ENCODE results near the gene RCSD1.

RCSD1 gene

DNA sequence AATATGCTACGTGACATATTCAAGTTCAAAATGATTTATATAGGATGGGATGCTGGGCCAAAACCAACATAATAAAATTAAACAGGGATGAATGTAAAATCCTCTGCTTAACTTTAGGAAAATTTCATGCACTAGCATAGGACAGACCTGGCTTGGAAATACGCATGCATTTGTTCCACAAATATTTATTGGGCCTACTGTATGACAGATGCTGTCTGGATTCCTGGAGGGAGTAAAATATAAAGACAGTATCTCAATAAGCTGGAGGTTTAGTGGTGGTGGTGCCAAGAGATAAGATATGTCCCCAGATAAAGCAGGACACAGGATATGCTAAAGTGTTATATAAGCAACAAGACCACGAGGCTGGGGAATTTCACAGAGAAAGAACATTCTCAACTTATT is 15.1 kb downstream of the RCSD1 start:
- no peak for DNase-seq

DNA sequence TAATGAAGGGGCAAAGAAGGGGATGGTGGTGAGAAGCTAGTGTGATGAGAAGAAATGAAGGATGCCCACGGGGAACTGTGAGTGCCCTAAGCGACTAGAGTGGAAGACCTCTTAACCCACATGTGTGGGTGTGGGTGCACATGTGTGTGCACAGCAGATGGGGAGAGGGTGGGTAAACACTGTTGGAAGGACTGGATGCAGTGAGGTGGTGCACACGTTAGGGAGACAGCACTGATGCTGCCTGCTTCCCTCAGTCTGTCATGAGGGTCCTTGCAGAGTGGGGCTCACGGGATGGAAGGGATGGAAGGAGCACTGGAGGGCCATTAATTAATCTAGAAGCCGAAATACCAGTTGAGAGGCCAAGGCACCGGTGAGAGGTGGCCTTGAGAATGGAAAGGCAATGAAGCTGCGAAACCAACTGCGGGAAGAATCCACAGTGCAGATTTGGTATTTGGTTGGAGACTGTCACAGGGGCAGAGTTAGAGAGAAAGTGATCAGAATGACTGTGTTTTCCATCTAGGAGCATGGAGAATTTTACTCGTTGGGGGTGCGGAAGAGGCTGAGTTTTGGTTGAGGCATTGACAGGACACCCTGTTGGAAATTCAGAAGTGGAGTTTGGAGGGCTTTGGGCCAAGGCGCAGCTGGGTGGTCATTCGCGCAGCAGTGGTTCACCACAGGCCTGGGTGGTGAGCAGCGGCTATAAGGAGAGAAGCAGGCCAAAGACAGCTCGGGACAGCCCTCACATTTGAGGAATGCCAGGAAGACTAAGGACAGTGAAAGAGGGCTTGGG is 15.8 kb downstream of the RCSD1 start:
- no peak for DNase-seq

DNA sequence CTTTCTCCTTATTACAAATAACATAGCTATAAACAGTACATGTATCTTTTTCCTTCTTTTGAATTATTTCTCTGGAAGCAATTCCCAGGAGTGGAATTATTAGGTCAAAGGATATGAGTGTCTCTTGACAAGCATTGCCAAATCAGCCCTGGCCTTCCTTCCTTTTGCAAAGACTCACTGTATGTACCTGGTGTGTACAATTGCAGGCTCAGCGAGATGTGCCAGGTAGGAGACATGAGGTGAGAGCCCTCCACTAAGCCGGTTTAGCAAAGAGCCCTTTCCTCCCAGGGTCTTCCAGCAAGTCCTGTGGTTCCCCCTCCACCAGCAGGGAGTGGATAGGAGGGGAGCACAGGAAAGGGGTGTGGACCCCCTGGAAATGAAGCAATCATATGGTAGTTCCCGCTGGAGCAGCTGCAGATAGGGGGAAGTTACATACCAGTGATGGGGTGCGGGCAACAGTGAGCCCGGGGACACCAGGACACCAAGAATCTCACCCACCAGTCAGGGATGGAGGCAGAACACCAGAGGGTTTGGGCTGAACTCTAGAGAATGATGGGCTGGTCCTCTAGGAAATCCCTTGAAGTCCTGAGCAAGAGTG is 18.3 kb downstream of the RCSD1 start:
- no peak for DNase-seq

DNA sequence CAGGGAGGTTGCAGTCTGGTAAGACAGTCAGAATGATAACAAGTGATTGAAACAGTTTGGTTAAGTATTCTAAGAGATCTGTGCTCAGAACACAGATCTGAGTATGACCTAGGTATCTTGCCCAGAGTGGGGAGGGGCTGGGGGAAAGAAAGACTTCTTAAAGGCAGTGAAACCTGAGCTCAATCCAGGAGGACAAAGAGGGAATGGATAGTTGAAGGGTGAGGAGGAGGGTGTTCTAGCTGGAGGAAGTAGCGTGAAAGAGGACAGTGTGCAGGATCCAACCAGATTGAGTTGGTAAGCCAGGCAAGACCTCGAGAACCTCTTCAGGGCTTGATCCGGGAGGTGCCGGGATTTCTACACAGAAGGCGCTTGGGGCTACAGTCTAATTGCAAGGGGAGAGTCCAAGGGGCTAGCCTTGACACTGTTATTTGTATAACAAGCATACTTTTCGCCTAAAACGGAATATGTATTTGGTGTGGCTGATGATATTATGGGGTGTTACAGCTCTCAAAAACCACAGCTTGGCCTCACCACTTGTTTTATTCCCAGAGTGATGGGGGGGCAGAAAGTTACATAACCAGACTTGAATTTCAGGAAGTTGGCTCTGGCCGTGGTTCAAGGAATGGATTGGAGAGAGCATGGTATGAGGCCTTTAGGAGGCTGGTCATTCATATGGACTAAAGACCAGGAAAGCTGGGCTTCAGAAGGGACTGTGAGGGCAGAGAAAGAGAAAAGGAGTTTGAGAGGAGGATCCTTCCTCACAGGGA is 19.1 kb downstream of the RCSD1 start:
- DNase-seq: no peak

DNA sequence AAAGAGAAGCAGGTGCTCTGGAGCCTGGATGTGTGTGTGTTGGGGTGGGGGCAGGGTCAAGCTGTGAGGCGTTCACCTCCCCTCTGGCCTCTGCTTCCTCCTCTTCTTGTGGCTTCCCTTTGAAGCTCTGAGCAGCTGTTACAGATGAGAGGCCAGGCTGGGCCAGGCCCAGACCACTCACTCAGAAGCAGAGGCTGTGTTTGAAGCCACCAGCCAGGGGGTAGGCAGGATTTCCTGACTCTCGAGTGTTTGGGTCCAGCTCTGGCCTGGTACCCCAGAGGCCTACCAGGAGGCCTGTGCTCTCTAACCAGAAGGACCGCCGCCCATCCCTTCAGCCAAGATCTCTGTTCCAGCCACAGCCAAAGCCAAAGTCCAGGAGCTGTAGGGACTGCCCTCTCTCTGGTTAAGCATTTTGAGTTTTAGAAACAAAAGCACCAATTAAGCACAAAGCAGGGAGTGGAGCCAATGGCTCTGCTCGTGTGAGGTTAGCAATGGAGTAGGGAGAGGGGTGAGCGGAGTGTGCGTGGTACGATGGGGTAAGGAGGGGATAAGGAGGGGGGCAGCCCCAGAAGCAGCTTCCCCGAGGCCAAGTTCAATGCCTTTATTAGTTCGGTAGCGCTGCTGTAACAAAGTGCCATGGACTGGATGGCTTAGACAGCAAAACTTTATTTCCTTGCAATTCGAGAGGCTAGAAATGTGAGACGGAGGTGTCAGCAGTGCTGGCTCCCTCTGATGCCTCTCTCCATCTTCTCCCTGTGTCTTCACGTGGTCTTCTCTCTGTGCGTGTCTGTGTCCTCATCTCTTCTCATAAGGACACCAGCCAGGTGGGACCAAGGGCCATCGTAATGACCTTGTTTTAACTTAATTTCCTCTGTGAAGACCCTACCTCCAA is 20.5 kb downstream of the RCSD1 start:
- DNase-seq: no peak

DNA sequence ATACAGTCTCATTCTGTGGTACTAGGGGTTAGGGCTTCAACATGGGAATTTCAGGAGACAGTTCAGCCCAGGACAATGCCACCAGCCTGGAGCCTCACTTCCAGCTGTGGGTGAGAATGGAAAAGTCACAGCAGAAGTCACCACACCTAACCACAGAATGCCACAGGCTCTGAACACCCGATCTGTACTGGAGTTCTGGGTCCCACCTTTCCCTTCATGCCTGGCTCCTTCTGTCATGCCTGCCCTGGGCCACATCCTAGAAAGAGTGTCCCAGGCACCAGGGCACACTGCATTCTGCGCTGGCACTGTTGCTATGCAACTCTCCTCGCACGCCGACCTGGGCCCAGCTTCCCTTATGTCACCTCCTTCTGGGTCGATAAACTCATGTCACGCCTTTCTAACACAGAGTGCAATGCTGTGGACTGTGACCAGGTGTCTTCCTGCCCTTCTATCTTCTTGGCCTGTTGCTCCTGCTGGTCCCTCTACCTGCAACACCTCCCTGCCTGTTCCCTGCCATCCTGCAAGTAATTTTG is 21.2 kb downstream of the RCSD1 start:
- no peak for DNase-seq

DNA sequence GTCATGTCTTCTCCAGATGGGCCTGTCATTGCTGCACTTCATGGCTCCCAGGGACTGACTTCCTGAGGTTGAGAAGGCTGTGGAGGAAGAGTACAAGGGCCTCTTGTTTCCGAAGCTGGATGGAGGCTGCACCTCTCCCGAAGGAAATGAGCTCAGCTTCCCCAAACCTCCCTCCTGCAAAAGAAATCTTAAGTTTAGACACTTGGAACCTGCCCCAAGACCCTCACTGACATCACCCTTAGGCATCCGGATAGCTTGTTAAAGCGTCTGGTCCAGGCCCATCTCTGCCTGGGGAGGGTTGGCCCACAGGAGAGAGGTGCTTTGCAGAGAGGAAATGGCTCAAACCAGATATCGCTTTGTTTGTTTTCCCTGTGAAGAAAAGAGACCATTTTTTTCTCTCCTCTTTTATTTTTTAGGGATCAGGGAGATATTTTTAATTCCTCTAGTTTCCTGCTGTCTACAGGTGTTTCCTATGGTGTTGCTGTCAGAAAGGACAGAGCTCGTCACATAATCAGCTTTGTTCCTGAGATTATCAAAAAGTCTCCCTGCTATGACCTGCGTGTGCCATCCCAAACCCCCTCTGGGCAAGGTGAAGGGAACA is 25.0 kb downstream of the RCSD1 start:
- DNase-seq: no peak

DNA sequence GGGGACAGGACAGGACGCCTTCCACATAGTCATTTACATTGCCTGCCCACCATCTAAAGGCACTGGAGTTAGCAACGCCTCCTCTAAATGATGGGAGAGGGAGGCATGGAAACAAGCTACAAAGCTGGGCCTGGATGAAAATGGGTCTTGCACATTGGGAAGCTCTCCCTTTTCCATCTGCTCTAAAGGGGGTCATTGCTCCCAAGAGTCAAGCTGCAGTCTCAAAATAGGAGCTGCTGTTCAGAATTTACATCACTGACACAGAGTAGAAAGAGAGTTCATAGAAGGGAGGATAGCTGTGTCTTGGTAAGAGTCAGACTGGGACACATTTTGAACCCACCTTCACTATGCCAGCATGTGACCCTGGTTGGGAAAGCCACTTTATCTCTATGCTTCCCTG is 26.6 kb downstream of the RCSD1 start:
- DNase-seq: no peak

DNA sequence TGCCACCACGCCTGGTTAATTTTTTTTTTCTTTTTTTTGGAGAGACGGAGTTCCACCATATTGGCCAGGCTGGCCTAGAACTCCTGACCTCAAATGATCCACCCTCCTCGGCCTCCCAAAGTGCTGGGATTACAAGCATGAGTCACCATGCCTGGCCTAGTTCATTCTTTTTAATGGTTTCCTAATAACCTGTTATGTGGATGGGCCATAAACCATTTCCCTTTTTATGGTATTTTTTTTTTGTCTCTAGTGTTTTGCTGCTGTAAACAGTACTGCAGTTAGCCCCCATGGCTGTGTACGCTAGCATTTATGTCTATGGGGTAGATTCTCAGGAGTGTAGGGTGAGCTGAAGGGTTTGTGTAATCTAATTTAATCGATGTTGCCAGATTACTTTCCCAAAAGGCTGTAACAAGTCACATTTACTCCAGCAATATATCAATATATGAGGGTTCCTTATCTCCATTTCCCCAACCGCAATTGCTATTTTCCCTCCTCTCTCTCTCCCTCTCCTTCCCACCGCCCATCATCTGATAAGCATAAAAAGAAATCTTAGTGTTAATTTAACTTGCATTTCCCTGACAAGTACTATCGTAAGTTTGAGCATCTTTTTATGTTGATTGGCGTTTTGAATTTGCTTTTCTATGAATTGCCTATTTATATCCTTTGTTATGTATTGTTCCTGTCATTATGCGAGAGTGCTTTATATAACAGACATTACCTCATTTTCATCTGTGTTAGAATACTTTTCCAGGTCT is 28.7 kb downstream of the RCSD1 start:
- no peak for DNase-seq

DNA sequence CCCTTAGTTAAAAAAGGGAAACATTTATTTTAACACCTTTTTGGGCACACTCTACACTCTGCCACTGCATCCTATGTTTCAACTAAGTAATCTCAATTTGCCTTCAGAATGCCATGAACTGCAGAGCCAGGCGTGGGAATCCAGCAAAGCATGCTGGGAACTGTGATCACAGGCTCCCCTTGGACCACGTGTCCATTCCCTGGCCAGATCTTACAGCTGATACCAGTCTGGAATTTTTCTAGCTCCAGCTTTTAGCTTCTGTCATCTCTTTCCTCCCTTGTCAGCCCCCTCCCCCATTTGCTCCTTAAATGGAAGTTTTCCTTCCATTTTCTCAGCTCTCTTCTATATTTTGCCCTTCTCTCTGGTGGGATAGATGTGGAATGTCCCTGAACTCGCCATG is 29.4 kb downstream of the RCSD1 start:
- DNase-seq: no peak

DNA sequence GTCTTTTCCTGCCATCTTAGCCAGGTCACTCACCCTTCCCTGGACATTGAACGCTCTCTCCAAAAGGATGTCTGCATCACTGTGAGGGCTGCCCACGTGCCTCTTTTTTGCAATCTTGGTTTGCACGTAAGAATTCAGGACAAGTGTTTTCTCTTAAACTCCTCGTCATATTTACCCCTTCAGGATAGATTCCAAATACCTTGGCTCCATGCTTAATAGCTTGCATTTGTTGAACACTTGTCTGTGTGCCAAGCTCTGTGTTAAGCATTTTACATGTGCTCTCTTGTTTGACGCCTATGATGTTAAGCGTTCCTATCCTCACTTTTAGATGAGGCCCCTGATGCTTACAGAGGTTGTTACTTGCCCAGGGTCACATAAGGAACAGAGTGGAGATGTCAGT is 29.8 kb downstream of the RCSD1 start:
- no peak for DNase-seq

DNA sequence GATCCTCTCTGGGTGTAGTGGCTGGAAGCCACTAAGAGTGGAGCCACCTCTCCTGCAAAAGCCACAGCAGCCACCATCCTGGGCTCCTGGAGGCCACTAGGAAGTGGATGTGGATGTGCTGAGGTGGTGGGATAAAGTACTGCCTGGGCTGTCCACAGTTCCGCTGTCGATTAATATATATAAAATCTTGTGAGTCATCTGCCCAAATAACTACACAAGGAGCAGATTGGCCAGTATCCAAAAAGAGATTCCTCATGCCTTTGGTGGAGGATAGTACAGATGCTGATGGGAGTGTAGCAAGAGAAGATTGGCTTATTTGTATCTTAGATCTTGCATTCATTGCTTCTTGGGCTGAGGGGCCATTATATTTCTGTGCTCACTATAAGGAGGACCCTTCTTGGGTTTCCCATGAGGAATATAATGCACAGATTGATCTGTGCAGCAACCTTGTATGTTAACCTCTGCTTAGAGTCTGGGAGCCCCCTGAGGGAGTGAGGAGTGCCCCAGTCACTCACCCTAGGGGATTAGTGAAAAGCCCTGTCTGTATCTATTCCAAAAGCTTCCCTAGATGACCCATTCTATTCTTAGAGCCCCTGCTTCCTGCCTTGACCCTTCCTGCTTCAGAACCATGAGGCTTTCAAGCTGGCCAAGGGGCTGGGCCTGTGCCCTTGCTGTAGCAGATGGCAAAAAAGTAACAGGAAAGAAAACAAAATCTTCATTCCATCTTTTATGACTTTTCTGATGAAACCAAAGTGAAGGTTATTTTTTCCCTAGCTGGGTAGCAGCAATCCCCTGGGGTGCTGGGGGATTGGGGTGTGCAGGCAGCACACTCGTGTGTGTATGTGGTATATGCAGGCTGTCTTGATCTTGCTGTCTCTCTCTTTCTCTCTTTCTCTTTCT is 31.7 kb downstream of the RCSD1 start:
- no peak for DNase-seq

DNA sequence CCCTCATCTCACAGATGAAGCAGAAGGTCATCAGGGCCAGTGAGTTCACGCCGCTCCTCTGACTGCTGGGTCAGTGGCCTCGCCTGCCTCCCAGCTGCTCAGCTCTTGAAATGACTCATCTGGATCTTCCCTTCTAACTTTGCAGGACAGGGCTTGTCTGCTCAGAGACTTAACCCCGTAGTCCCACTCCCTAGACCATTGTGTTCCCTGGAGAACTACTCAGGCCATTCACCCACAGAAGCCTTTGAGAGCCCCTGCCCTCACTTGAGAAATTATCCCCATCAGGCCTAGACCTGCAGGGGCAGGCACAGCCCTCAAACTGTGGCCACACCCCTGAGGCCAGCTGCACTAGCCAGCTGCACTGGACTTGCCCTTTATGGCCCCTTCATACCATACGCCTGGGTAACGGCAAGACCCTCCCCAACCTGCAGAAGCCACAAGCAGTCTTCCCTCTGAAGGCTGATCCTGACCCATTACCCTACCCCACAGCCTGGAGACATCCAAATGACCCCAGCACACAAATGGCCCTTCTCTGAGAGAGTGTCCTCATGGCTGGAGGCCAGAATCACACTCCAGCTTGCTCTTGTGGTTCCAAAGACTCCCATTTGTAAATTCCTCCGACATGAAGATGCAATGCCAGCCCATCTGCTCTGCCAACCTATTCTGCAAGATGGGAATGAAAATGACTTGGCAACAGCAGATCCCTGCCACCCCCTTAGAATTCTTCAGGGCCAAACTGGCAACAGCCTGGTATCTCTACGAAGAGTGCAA is 33.2 kb downstream of the RCSD1 start:
- peak in 1 of 2 donors; percentile 50 for DNase-seq

DNA sequence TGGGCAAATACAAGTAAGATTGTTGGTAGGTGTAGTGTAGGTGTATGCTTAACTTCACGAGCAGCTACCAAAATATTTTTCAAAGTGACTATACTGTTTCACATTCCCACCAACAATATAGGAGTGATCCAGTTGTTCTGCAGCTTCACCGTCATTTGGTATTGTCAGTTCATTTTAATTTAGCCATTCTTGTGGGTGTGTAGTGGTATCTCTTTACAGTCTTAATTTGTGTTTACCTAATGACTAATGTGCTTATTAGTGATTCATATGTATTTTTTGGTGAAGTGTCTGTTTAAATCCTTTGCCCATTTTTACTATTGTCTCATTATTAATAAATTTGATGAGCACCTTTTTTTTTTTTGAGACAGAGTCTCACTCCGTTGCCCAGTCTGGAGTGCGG is 35.4 kb downstream of the RCSD1 start:
- no peak for DNase-seq

DNA sequence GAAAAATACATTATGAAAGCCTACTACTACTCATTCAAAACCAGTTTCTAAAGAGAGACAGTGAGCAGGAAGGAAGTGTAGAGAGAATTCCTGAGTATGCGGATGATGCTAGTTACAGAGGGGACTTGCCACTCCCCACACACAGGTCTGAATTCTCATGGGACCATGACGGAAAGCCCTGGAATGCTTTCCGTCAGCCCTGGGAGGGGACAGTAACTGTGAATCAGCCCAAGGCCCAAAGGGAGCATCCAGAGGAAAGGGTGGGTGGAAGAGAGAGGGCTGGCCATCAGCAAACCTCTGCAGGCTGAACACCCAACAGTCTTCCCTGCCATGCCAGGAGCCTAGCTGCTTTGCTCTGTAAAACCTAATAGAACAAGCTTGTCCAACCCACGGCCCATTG is 36.4 kb downstream of the RCSD1 start:
- no peak for DNase-seq

DNA sequence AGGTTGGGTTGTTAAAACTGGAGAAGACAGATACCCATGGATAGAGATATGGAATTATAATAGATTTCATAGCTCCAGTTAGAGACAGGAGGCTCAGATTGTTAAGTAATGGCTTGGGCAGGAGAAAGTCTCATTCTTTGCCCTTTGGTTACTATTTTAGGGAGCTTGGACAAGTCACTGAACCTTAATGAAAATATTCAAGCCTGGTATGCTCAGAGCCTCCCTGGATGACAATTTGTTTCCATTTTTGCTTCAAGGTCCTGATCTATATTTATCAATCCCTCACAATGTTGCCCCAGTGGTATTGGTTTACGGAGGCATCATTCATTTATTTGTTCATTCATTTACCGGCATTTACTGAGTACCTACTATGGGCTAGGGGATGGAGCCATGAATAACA is 37.5 kb downstream of the RCSD1 start:
- no peak for DNase-seq

DNA sequence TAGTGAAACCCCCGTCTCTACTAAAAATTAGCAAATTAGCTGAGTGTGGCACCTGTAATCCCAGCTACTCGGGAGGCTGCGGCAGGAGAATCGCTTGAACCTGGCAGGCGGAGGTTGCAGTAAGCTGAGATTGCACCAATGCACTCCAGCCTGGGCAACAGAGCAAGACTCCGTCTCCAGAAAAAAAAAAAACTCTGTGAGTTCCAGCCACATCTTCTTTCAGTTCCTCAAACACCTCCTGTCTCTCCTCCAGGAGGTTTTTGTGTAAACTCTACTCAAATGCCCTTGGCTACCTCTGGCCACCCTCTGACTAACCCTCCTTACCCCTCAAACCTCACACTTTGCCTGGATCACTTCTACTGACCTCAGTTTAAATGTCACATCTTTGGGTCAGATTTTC is 38.1 kb downstream of the RCSD1 start:
- no peak for DNase-seq

DNA sequence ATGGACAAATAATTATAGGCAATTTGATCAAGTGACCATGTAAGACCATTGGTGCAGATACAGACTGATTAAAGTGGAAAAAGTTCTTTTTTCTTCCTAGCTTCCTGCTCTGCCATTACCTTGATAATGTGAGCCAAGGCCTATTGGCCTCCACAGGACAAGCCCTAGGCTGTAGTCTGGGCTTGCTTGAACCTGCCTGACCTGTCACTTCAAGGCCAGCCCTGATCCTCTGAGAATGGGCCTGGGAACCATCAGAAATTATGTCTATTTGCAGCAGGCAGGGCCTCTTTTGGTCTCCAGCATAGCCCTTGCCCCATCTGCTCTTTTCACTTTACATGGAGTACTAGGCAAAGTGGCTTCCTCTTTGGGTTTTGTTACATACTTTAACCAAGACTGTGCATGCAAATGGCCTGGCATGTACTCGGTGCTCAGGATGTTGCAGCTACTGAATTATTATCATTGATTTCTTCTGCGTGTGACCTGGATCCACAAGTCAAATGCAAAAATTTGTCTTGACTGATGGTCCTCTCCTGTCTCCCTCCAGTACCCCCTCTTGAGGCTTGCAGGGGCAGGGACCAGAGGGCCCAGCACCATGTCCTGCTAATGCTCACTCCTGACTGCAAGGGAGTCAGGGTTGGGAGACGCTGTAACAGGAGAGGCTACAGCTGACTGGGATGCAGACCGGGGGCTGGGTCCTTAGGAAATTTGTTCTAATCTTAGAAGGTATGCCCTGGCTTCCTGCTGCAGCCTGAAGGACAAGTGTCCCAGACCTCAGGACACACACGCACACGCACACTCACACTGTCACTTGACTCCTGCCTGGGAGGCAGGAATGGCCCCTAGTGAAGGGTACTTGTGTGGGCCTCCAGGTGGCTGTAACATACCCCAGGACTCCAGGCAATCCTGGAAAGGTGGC is 39.4 kb downstream of the RCSD1 start:
- DNase-seq: no peak

All from hippocampal formation (tissue), 2 donors.